ENCODE results near the gene ZNF555.

Gene ZNF555

DNA sequence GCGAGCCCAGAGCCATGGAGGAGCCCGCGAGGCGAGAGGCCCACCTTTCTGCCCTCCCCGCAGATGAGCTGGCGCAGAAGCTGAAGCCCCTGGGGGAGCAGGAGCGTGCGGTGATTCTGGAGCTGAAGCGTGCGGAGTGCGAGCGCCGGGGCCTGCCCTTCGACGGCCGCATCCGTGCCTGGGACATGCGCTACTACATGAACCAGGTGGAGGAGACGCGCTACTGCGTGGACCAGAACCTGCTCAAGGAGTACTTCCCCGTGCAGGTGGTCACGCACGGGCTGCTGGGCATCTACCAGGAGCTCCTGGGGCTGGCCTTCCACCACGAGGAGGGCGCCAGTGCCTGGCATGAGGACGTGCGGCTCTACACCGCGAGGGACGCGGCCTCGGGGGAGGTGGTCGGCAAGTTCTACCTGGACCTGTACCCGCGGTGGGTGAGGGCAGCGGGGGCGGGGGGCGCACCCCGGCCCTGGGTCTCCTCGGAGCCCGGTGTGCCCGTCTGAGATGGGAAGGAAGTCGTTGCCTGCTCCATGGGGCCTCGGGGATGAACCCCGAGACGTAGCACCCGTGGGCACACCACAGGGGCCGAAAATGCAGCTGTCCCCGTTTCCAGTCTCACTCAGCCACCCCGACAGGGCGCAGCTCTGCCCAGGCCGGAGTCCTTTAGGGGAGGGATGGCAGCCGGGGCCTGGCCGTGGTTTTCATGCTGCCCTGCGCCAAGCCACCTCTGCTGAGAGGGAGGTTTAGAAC is 33.7 kb upstream of the ZNF555 start:
- H3K4me3 ChIP-seq (replicated peaks in 1 of 2; ENCODE audit: low read depth in 2 of 2, low read length in 2 of 2), result no peak overlapping the region
- TF ChIP-seq, protein P1, sequence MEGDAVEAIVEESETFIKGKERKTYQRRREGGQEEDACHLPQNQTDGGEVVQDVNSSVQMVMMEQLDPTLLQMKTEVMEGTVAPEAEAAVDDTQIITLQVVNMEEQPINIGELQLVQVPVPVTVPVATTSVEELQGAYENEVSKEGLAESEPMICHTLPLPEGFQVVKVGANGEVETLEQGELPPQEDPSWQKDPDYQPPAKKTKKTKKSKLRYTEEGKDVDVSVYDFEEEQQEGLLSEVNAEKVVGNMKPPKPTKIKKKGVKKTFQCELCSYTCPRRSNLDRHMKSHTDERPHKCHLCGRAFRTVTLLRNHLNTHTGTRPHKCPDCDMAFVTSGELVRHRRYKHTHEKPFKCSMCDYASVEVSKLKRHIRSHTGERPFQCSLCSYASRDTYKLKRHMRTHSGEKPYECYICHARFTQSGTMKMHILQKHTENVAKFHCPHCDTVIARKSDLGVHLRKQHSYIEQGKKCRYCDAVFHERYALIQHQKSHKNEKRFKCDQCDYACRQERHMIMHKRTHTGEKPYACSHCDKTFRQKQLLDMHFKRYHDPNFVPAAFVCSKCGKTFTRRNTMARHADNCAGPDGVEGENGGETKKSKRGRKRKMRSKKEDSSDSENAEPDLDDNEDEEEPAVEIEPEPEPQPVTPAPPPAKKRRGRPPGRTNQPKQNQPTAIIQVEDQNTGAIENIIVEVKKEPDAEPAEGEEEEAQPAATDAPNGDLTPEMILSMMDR (IDR thresholded peaks at IDR 0.05; ENCODE audit: low read depth, low read length), result no peak
- DNase-seq (ENCODE audit: low read depth in 2 of 2), result no peak

DNA sequence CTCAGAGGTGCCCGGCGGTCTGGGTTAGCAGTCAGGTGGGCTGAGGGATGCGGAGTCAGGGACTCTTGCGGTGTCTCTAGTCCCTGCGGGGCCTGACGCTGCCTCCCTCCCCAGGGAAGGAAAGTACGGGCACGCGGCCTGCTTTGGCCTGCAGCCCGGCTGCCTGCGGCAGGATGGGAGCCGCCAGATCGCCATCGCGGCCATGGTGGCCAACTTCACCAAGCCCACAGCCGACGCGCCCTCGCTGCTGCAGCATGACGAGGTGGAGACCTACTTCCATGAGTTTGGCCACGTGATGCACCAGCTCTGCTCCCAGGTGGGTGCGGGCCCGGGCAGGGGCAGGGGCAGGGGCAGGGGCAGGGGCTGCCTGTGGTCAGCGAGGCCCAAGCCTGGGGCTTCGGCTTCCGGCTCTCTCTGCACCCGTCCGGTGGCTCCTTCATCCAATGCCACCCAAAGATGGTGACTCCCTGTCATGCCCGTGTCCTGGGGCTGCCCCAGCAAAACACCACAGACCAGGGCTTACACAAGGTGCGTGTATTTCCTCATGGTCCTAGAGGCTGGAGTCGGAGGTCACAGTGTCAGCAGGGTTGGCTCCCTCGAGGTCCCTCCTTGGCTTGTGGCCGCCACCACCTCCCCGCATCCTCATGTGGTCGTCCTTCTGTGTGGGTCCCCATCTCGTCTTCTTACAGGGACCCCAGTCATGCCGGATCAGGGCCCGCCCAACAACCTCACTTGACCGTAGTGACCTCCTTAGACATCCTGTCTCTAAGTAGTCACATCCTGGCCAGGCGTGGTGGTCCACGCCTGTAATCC is 32.9 kb upstream of the ZNF555 start:
- DNase-seq (ENCODE audit: low read depth in 2 of 2), result no peak
- TF ChIP-seq, protein P1 (IDR thresholded peaks at IDR 0.05; ENCODE audit: low read depth, low read length), result no peak
- no peak overlapping the region for H3K4me3 ChIP-seq (replicated peaks in 1 of 2; ENCODE audit: low read depth in 2 of 2, low read length in 2 of 2)

DNA sequence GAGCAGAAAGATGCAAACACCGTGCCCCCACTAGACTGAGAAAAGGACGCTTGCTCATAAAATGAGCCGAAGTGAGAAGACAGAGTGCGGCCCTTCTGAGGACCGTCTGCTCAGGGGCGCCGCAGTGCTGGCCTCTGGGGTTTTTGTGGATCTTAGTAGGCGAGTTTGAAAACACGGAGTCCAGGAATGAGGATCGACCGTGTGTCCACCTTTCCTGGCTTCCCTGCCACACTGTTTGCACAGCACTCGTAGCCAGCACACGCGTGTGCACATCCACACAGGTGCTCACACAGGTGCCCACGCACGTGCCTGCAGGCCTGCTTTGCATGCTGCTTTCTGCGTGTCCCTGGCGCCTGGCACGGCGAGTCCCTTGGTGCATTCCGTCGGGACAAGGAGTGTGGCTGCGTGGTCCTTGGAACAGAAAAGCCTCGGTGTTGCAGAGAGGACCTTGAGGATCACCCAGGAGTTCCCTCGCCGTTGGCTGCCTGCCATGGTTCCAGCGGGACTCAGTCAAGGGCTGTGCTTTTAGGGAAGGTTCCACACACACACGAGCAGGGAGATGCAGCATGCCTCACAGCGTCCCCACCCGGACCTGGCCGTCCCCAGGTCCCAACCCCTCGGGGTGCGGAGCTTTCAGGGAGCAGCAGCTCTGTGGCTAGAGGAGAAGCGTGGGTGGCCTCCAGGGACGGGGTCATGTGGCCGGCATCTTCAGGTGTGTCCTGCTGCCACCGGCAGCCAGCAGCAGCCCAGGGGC is 31.7 kb upstream of the ZNF555 start:
- TF ChIP-seq, protein P1 (IDR thresholded peaks at IDR 0.05; ENCODE audit: low read depth, low read length), result no peak
- no peak for DNase-seq (ENCODE audit: low read depth in 2 of 2)
- H3K4me3 ChIP-seq (replicated peaks in 1 of 2; ENCODE audit: low read depth in 2 of 2, low read length in 2 of 2), result no peak overlapping the region

GRCh38 chr19:2810141-2811091 is 30.9 kb upstream of the ZNF555 start:
- TF ChIP-seq, protein P1 (IDR thresholded peaks at IDR 0.05; ENCODE audit: low read depth, low read length), result no peak

DNA sequence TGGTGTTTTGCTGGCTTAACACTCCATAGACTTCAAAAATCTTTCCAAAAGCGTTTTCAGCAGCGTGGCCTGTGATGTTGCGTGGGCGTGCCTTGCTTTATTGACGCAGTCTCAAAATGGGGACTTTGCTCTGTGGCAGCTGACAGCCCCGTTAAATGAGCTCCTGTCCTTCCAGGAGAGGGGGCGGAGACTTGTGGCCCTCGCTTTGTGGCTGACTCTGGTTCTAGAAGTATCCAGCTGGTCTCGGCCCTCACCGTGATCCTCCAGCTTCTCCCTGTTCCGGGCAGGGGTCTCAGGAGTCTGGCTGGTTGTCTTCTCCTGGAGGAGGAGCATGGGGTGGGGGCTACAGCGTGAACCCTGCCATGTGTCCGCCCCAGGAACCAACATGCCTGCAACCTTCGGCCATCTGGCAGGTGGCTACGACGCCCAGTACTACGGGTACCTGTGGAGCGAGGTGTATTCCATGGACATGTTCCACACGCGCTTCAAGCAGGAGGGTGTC is 30.0 kb upstream of the ZNF555 start:
- DNase-seq (ENCODE audit: low read depth in 2 of 2), result no peak
- TF ChIP-seq, protein P1 (IDR thresholded peaks at IDR 0.05; ENCODE audit: low read depth, low read length), result no peak
- H3K4me3 ChIP-seq (replicated peaks in 1 of 2; ENCODE audit: low read depth in 2 of 2, low read length in 2 of 2), result no peak overlapping the region

More at GRCh38 chr19:2810141-2811091, 30.9 kb upstream of the ZNF555 start:
- no peak for DNase-seq (ENCODE audit: low read depth in 2 of 2)
- H3K4me3 ChIP-seq (replicated peaks in 1 of 2; ENCODE audit: low read depth in 2 of 2, low read length in 2 of 2), result no peak overlapping the region
